Measurements from ENCODE around the gene WDR82.

WDR82 gene

GRCh38 chr3:52299247-52299878 lies 20.9 kb upstream of the WDR82 start:
- DNase-seq (ENCODE audit: low spot score) = no peak
- TF ChIP-seq CTCF (IDR thresholded peaks at IDR 0.05; ENCODE audit: borderline replicate concordance, control extremely low read depth, extremely low read depth, insufficient read depth, missing control alignments) = no peak
- in situ Hi-C loops (cut with MboI; ENCODE audit: low sequenced_read_pairs, unreplicated experiment) = no loop called here

GRCh38 chr3:52298149-52299098 lies 20.0 kb upstream of the WDR82 start:
- no peak for DNase-seq (ENCODE audit: low spot score)
- in situ Hi-C loops (cut with MboI; ENCODE audit: low sequenced_read_pairs, unreplicated experiment) = no loop called here
- no peak for TF ChIP-seq CTCF (IDR thresholded peaks at IDR 0.05; ENCODE audit: borderline replicate concordance, control extremely low read depth, extremely low read depth, insufficient read depth, missing control alignments)

GRCh38 chr3:52297242-52298148 lies 19.0 kb upstream of the WDR82 start:
- DNase-seq (ENCODE audit: low spot score) = no peak
- TF ChIP-seq CTCF (IDR thresholded peaks at IDR 0.05; ENCODE audit: borderline replicate concordance, control extremely low read depth, extremely low read depth, insufficient read depth, missing control alignments) = no peak
- in situ Hi-C loops (cut with MboI; ENCODE audit: low sequenced_read_pairs, unreplicated experiment) = no loop called here

GRCh38 chr3:52295671-52296208 lies 17.3 kb upstream of the WDR82 start:
- no peak for TF ChIP-seq CTCF (IDR thresholded peaks at IDR 0.05; ENCODE audit: borderline replicate concordance, control extremely low read depth, extremely low read depth, insufficient read depth, missing control alignments)
- in situ Hi-C loops (cut with MboI; ENCODE audit: low sequenced_read_pairs, unreplicated experiment) = no loop called here
- DNase-seq (ENCODE audit: low spot score) = no peak

GRCh38 chr3:52294320-52295150 lies 16.1 kb upstream of the WDR82 start:
- in situ Hi-C loops (cut with MboI; ENCODE audit: low sequenced_read_pairs, unreplicated experiment) = no loop called here
- no peak for TF ChIP-seq CTCF (IDR thresholded peaks at IDR 0.05; ENCODE audit: borderline replicate concordance, control extremely low read depth, extremely low read depth, insufficient read depth, missing control alignments)
- DNase-seq (ENCODE audit: low spot score) = no peak
